Activated CD8-positive, alpha-beta T cell treated with anti-CD3 and anti-CD28 coated beads, Interleukin-2, amount 10 ng/mL, durations not matched to agents 7 days and 5 days (primary cell): Measurements from ENCODE around the gene PEPD. TPM values are rescaled to one million over a fixed set of nuclear protein-coding genes. Genes with fewer than 3 reads are reported as not detected.

Source experiments
- ATAC-seq: fragments of 150-1000 bp; cut with Tn5 transposase; one replicate; pipeline ENCODE4 v1.10.0; 2021; ENCODE audit warnings: moderate library complexity
- CTCF ChIA-PET: fragments of 350-600 bp; sonication (Branson Sonifier 250); formaldehyde crosslinking; loops from one replicate; lab custom pipeline; 2021; ENCODE audit warnings: antibody characterized with exemption; lab: Charles Lee
- POLR2A ChIA-PET: fragments of 350-600 bp; sonication (Branson Sonifier 250); formaldehyde crosslinking; loops from one replicate; lab custom pipeline; 2021; ENCODE audit warnings: antibody characterized with exemption; lab: Charles Lee
- DNase-seq: peaks from one replicate; pipeline ENCODE4 v3.0.0-alpha.2; 2020
- H3K27ac Mint-ChIP-seq: one replicate; pipeline ENCODE4 v1.8.0; 2021; ENCODE audit warnings: mild to moderate bottlenecking, mixed read lengths
- H3K27me3 Mint-ChIP-seq: one replicate; pipeline ENCODE4 v1.8.0; 2021; ENCODE audit warnings: low read depth, mixed read lengths
- H3K36me3 Mint-ChIP-seq: one replicate; pipeline ENCODE4 v1.8.0; 2021; ENCODE audit warnings: low read depth, mixed read lengths
- H3K4me1 Mint-ChIP-seq: one replicate; pipeline ENCODE4 v1.8.0; 2021; ENCODE audit warnings: low read depth, mixed read lengths
- H3K4me3 Mint-ChIP-seq: one replicate; pipeline ENCODE4 v1.8.0; 2021; ENCODE audit warnings: mild to moderate bottlenecking, mixed read lengths
- H3K9me3 Mint-ChIP-seq: one replicate; pipeline ENCODE4 v1.8.0; 2022; ENCODE audit warnings: mixed read lengths; ENCODE audit not compliant: insufficient read depth
- total RNA-seq, 2 experiments: library from RNA; stranded (reverse); gene quantifications; one replicate each; pipeline ENCODE4 v1.2.3, GENCODE V29; 2021

Gene PEPD
- total RNA-seq, 2 experiments from 2014 or later = 27.9 to 30.5 TPM

- H3K36me3 Mint-ChIP-seq = no peaks in the 10 kb centered on the region
- DNase-seq = no peak
- H3K27me3 Mint-ChIP-seq = no peaks in the 10 kb centered on the region
- no peak overlapping the region for H3K27ac Mint-ChIP-seq
- POLR2A ChIA-PET = no interaction called here
- peaks cover 12% of the 10 kb centered on the region for H3K4me1 Mint-ChIP-seq
- no peaks in the 10 kb centered on the region for H3K9me3 Mint-ChIP-seq
- CTCF ChIA-PET = no interaction called here
- no peak overlapping the region for H3K4me3 Mint-ChIP-seq
- ATAC-seq = no peak
Observed at GRCh38 chr19:33444562-33445441, 76.8 kb downstream of the PEPD start.

- H3K36me3 Mint-ChIP-seq = no peaks in the 10 kb centered on the region
- H3K9me3 Mint-ChIP-seq = no peaks in the 10 kb centered on the region
- H3K27me3 Mint-ChIP-seq = no peaks in the 10 kb centered on the region
- CTCF ChIA-PET = no interaction called here
- H3K27ac Mint-ChIP-seq = no peak overlapping the region
- POLR2A ChIA-PET = no interaction called here
- ATAC-seq (no peak), DNase-seq (no peak)
- H3K4me1 Mint-ChIP-seq = peaks cover 12% of the 10 kb centered on the region
- H3K4me3 Mint-ChIP-seq = no peak overlapping the region
Observed at GRCh38 chr19:33443638-33444561, 77.7 kb downstream of the PEPD start.

GRCh38 chr19:33442706-33443105, 78.9 kb downstream of the PEPD start:
- H3K27me3 Mint-ChIP-seq = no peaks in the 10 kb centered on the region
- no peak overlapping the region for H3K27ac Mint-ChIP-seq
- no peak overlapping the region for H3K4me3 Mint-ChIP-seq
- DNase-seq (no peak), ATAC-seq (no peak)
- no peaks in the 10 kb centered on the region for H3K9me3 Mint-ChIP-seq
- peaks cover 11% of the 10 kb centered on the region for H3K4me1 Mint-ChIP-seq
- ChIA-PET POLR2A (no interaction called here), CTCF (no interaction called here)
- H3K36me3 Mint-ChIP-seq = no peaks in the 10 kb centered on the region

GRCh38 chr19:33441828-33442227, 79.8 kb downstream of the PEPD start:
- H3K27me3 Mint-ChIP-seq = no peaks in the 10 kb centered on the region
- H3K9me3 Mint-ChIP-seq = no peaks in the 10 kb centered on the region
- H3K36me3 Mint-ChIP-seq = no peaks in the 10 kb centered on the region
- ChIA-PET CTCF (no interaction called here), POLR2A (no interaction called here)
- no peak overlapping the region for H3K27ac Mint-ChIP-seq
- H3K4me3 Mint-ChIP-seq = no peak overlapping the region
- H3K4me1 Mint-ChIP-seq = peaks cover 10% of the 10 kb centered on the region
- DNase-seq (no peak), ATAC-seq (no peak)

- Mint-ChIP-seq H3K36me3 (no peaks in the 10 kb centered on the region), H3K27ac (no peak overlapping the region)
- DNase-seq = peak; percentile 35
Observed at GRCh38 chr19:33441277-33441699, 80.3 kb downstream of the PEPD start.

GRCh38 chr19:33440682-33441081, 80.9 kb downstream of the PEPD start:
- no peaks in the 10 kb centered on the region for H3K27me3 Mint-ChIP-seq
- H3K4me1 Mint-ChIP-seq = peaks cover 10% of the 10 kb centered on the region
- no peak for DNase-seq
- no peaks in the 10 kb centered on the region for H3K9me3 Mint-ChIP-seq
- no peak for ATAC-seq
- no peak overlapping the region for H3K27ac Mint-ChIP-seq
- no peak overlapping the region for H3K4me3 Mint-ChIP-seq
- ChIA-PET POLR2A (no interaction called here), CTCF (no interaction called here)
- no peaks in the 10 kb centered on the region for H3K36me3 Mint-ChIP-seq

More at GRCh38 chr19:33441277-33441699, 80.3 kb downstream of the PEPD start:
- no peaks in the 10 kb centered on the region for H3K9me3 Mint-ChIP-seq
- CTCF ChIA-PET = no interaction called here
- H3K4me3 Mint-ChIP-seq = no peak overlapping the region
- peaks cover 10% of the 10 kb centered on the region for H3K4me1 Mint-ChIP-seq
- no peaks in the 10 kb centered on the region for H3K27me3 Mint-ChIP-seq
- peak; percentile 49 for ATAC-seq
- POLR2A ChIA-PET = no interaction called here

- no peaks in the 10 kb centered on the region for H3K9me3 Mint-ChIP-seq
- H3K4me1 Mint-ChIP-seq = peaks cover 10% of the 10 kb centered on the region
- ChIA-PET CTCF (no interaction called here), POLR2A (no interaction called here)
- ATAC-seq (no peak), DNase-seq (no peak)
- no peaks in the 10 kb centered on the region for H3K27me3 Mint-ChIP-seq
- H3K4me3 Mint-ChIP-seq = no peak overlapping the region
- no peaks in the 10 kb centered on the region for H3K36me3 Mint-ChIP-seq
- H3K27ac Mint-ChIP-seq = no peak overlapping the region
Observed at GRCh38 chr19:33440241-33440640, 81.3 kb downstream of the PEPD start.

GRCh38 chr19:33438987-33439781, 82.4 kb downstream of the PEPD start:
- ChIA-PET CTCF (no interaction called here), POLR2A (no interaction called here)
- no peaks in the 10 kb centered on the region for H3K9me3 Mint-ChIP-seq
- no peak overlapping the region for H3K27ac Mint-ChIP-seq
- H3K4me1 Mint-ChIP-seq = peaks cover 10% of the 10 kb centered on the region
- H3K4me3 Mint-ChIP-seq = no peak overlapping the region
- no peaks in the 10 kb centered on the region for H3K36me3 Mint-ChIP-seq
- no peaks in the 10 kb centered on the region for H3K27me3 Mint-ChIP-seq
- DNase-seq (no peak), ATAC-seq (no peak)

GRCh38 chr19:33437821-33438671, 83.5 kb downstream of the PEPD start:
- H3K4me1 Mint-ChIP-seq = peaks cover 10% of the 10 kb centered on the region
- ChIA-PET POLR2A (no interaction called here), CTCF (no interaction called here)
- no peaks in the 10 kb centered on the region for H3K36me3 Mint-ChIP-seq
- ATAC-seq = no peak
- no peak for DNase-seq
- no peak overlapping the region for H3K4me3 Mint-ChIP-seq
- no peaks in the 10 kb centered on the region for H3K27me3 Mint-ChIP-seq
- H3K9me3 Mint-ChIP-seq = no peaks in the 10 kb centered on the region
- H3K27ac Mint-ChIP-seq = no peak overlapping the region

GRCh38 chr19:33437393-33437820, 84.2 kb downstream of the PEPD start:
- peaks cover 10% of the 10 kb centered on the region for H3K4me1 Mint-ChIP-seq
- CTCF ChIA-PET = no interaction called here
- no peaks in the 10 kb centered on the region for H3K36me3 Mint-ChIP-seq
- H3K9me3 Mint-ChIP-seq = no peaks in the 10 kb centered on the region
- no peak overlapping the region for H3K27ac Mint-ChIP-seq
- no peaks in the 10 kb centered on the region for H3K27me3 Mint-ChIP-seq
- no peak overlapping the region for H3K4me3 Mint-ChIP-seq
- ATAC-seq (no peak), DNase-seq (no peak)
- POLR2A ChIA-PET = no interaction called here
